ENCODE results near the gene SASH1.
"Not testable (repeated sequence)": the region's sequence is repeated elsewhere in the genome, so short reads cannot be mapped to it uniquely, and the experiment has no call there.

SASH1 gene

GRCh38 chr6:148389917-148390316, 47.3 kb downstream of the SASH1 start:
- H3K4me3 ChIP-seq (ENCODE audit: low read depth, low read length) = no peak overlapping the region
- no peaks in the 10 kb centered on the region for H3K4me1 ChIP-seq (ENCODE audit: control insufficient read depth, insufficient read depth, low read length)
- H3K27ac ChIP-seq (ENCODE audit: extremely low read depth, low read depth, low read length) = no peak overlapping the region
- TF ChIP-seq SETDB1 (IDR thresholded peaks at IDR 0.05; ENCODE audit: insufficient read length, low read length) (no peak), KLF16 (tag by site-specific recombination; IDR thresholded peaks at IDR 0.05) (no peak), ZBTB10 (tag by site-specific recombination; IDR thresholded peaks at IDR 0.05) (no peak), ZNF621 (tag by site-specific recombination; IDR thresholded peaks at IDR 0.05) (no peak), ZNF670 (tag by site-specific recombination; IDR thresholded peaks at IDR 0.05; ENCODE audit: low read depth) (no peak), SCRT1 (tag by site-specific recombination; IDR thresholded peaks at IDR 0.05; ENCODE audit: borderline replicate concordance) (no peak), BCL11A (tag by site-specific recombination; IDR thresholded peaks at IDR 0.05; ENCODE audit: low read depth) (no peak), ZNF174 (tag by site-specific recombination; IDR thresholded peaks at IDR 0.05) (no peak), ELK4 (IDR thresholded peaks at IDR 0.05; ENCODE audit: borderline replicate concordance, low read depth, low read length) (no peak), ZFP37 (tag by site-specific recombination; IDR thresholded peaks at IDR 0.05) (no peak), ZBTB8A (tag by site-specific recombination; IDR thresholded peaks at IDR 0.05) (no peak), ZNF391 (tag by site-specific recombination; IDR thresholded peaks at IDR 0.05; ENCODE audit: borderline replicate concordance, low read depth) (no peak), ZNF639 (tag by site-specific recombination; IDR thresholded peaks at IDR 0.05) (no peak), ZNF830 (tag by site-specific recombination; IDR thresholded peaks at IDR 0.05; ENCODE audit: low read depth) (no peak), ZNF585B (tag by site-specific recombination; IDR thresholded peaks at IDR 0.05) (no peak), ZNF10 (tag by site-specific recombination; IDR thresholded peaks at IDR 0.05) (no peak), ZBTB21 (tag by site-specific recombination; IDR thresholded peaks at IDR 0.05) (no peak), ZIC2 (tag by site-specific recombination; IDR thresholded peaks at IDR 0.05) (no peak)
- TF ChIP-seq, protein P1, sequence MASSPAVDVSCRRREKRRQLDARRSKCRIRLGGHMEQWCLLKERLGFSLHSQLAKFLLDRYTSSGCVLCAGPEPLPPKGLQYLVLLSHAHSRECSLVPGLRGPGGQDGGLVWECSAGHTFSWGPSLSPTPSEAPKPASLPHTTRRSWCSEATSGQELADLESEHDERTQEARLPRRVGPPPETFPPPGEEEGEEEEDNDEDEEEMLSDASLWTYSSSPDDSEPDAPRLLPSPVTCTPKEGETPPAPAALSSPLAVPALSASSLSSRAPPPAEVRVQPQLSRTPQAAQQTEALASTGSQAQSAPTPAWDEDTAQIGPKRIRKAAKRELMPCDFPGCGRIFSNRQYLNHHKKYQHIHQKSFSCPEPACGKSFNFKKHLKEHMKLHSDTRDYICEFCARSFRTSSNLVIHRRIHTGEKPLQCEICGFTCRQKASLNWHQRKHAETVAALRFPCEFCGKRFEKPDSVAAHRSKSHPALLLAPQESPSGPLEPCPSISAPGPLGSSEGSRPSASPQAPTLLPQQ (tag by site-specific recombination; IDR thresholded peaks at IDR 0.05) = no peak
- ChIA-PET CTCF (no interaction called here), POLR2A (no interaction called here)
- peaks cover 0 to 4% of the 10 kb centered on the region in 2 experiments; a peak in 1 of 3 replicates for H3K36me3 ChIP-seq (ENCODE audit: control insufficient read depth in 2 of 2, insufficient read depth in 1 of 2, low read length in 2 of 2)
- H3K9me3 ChIP-seq (ENCODE audit: control insufficient read depth, insufficient read depth, low read depth, low read length) = no peaks in the 10 kb centered on the region

DNA sequence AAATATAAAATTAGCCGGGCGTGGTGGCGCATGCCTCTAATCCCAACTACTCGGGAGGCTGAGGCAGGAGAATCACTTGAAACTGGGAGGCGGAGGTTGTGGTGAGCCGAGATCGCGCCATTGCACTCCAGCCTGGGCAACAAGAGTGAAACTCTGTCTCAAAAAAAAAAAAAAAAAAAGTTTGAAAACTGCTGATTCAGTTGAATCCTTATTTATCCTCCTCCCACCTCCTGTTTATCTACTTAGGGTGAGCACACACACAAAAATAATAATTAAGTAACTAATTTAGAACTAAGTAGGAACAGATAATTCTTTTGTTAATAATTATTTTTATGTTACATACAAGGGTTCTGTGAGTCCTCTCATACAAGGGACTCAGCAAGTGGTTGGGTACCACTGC, 49.5 kb downstream of the SASH1 start:
- H3K4me3 ChIP-seq (ENCODE audit: low read depth, low read length); CTCF ChIA-PET; H3K36me3 ChIP-seq (ENCODE audit: control insufficient read depth in 2 of 2, insufficient read depth in 1 of 2, low read length in 2 of 2); POLR2A ChIA-PET; H3K9me3 ChIP-seq (ENCODE audit: control insufficient read depth, insufficient read depth, low read depth, low read length); H3K4me1 ChIP-seq (ENCODE audit: control insufficient read depth, insufficient read depth, low read length); H3K27ac ChIP-seq (ENCODE audit: extremely low read depth, low read depth, low read length): not testable (repeated sequence)

Data from HEK293 (cell line).